HCT116 (cell line): ENCODE results near the gene HCRTR1. TPM values are rescaled to one million over a fixed set of nuclear protein-coding genes. Genes with fewer than 3 reads are reported as not detected.

ENCODE experiments used
- ATAC-seq: fragments of 200-7000 bp; cut with Tn5 transposase; 2 replicates; pipeline ENCODE4 v1.9.1; 2020; ENCODE audit warnings: mild to moderate bottlenecking, moderate library complexity
- BruUV-seq: library from RNA; stranded (reverse); fragments of 400-500 nt; replicated peaks from 2 replicates; lab custom pipeline; 2021; lab: Mats Ljungman, UMichigan
- CTCF ChIA-PET: fragments of 300-600 bp; sonication (Branson Sonifier 250); formaldehyde crosslinking; loops from one replicate; lab custom pipeline; 2021; ENCODE audit warnings: antibody characterized with exemption; lab: Charles Lee
- POLR2A ChIA-PET: fragments of 300-600, 350-600 bp; sonication (Branson Sonifier 250); formaldehyde crosslinking; loops from one replicate; lab custom pipeline; 2021; ENCODE audit warnings: antibody characterized with exemption; lab: Charles Lee
- RAD21 ChIA-PET, 2 experiments: fragments of 300-600 bp; sonication (Branson Sonifier 250); formaldehyde crosslinking; loops; one replicate each; lab custom pipeline; 2023; ENCODE audit warnings: low total read pairs in 2 of 2; ENCODE audit not compliant: uncharacterized antibody in 2 of 2, unreplicated experiment in 2 of 2, low non-redundant PET in 1 of 2; lab: Charles Lee
- DNase-seq: peaks from one replicate; pipeline ENCODE4 v3.0.0-alpha.2; 2010; ENCODE audit warnings: low read depth, low spot score
- H2AFZ ChIP-seq: fragments of 200-600 bp; shearing (Covaris generic), sonication (generic); 2 replicates; pipeline ENCODE4 v1.6.1; 2017; ENCODE audit warnings: low read depth, mixed run types, mixed read lengths, antibody characterized with exemption, low read length; ENCODE audit not compliant: poor library complexity, severe bottlenecking
- H3K27ac ChIP-seq: 2 replicates; pipeline ENCODE4 v1.5.1; 2012; ENCODE audit warnings: low read depth, low read length
- H3K27me3 ChIP-seq: fragments of 200-600 bp; sonication (generic); 2 replicates; pipeline ENCODE4 v1.6.1; 2016; ENCODE audit warnings: mixed run types, low read length, mixed read lengths; ENCODE audit not compliant: insufficient read depth
- H3K36me3 ChIP-seq, 2 experiments: fragments of 200-500 bp in 1 of 2; fragments of 200-600 bp in 1 of 2; sonication (Bioruptor generic) in 1 of 2; sonication (generic) in 1 of 2; 2 replicates each; pipeline versions ENCODE4 v1.5.1 to v1.6.1; 2014 to 2016; ENCODE audit warnings: low read length in 2 of 2, inconsistent platforms in 1 of 2, mixed read lengths in 1 of 2, mixed run types in 1 of 2; ENCODE audit not compliant: insufficient read depth in 2 of 2, control insufficient read depth in 1 of 2
- H3K4me1 ChIP-seq, 2 experiments: fragments of 200-600 bp in 1 of 2; sonication (generic) in 1 of 2; 2 replicates each; pipeline versions ENCODE4 v1.5.1 to v1.6.1; 2012 to 2017; ENCODE audit warnings: low read length in 2 of 2, inconsistent platforms in 1 of 2, mild to moderate bottlenecking in 1 of 2, mixed read lengths in 1 of 2, mixed run types in 1 of 2, moderate library complexity in 1 of 2; ENCODE audit not compliant: insufficient read depth in 2 of 2, control insufficient read depth in 1 of 2
- H3K4me2 ChIP-seq: fragments of 200-600 bp; sonication (generic); 2 replicates; pipeline ENCODE4 v1.6.1; 2017; ENCODE audit warnings: mixed run types, low read length, mixed read lengths
- H3K4me3 ChIP-seq, 2 experiments: fragments of 200-600 bp in 1 of 2; sonication (generic) in 1 of 2; replicated peaks in 1 of 2; 2 replicates each; pipeline ENCODE4 v1.5.1; 2011 to 2016; ENCODE audit warnings: low read length in 2 of 2, control low read depth in 1 of 2, low read depth in 1 of 2, mild to moderate bottlenecking in 1 of 2, mixed read lengths in 1 of 2, mixed run types in 1 of 2
- H3K79me2 ChIP-seq: fragments of 200-600 bp; sonication (generic); 2 replicates; pipeline ENCODE4 v1.6.1; 2017; ENCODE audit warnings: mild to moderate bottlenecking, mixed run types, low read length, moderate library complexity, mixed read lengths; ENCODE audit not compliant: insufficient read depth
- H3K9ac ChIP-seq: fragments of 200-600 bp; sonication (generic); 2 replicates; pipeline ENCODE4 v1.6.1; 2016; ENCODE audit warnings: low read length, mixed read lengths
- H3K9me2 ChIP-seq: fragments of 200-600 bp; sonication (generic), shearing (Covaris generic); 2 replicates; pipeline ENCODE4 v1.6.1; 2017; ENCODE audit warnings: mixed run types, mild to moderate bottlenecking, moderate library complexity; ENCODE audit not compliant: insufficient read depth
- H3K9me3 ChIP-seq, 2 experiments: fragments of 200-500 bp in 1 of 2; fragments of 200-600 bp in 1 of 2; sonication (Bioruptor generic) in 1 of 2; sonication (generic) in 1 of 2; 2 replicates each; pipeline ENCODE4 v1.6.1; 2014 to 2017; ENCODE audit warnings: low read length in 2 of 2, mixed read lengths in 2 of 2, inconsistent platforms in 1 of 2, low read depth in 1 of 2, mild to moderate bottlenecking in 1 of 2, mixed run types in 1 of 2, moderate library complexity in 1 of 2; ENCODE audit not compliant: control insufficient read depth in 1 of 2, insufficient read depth in 1 of 2
- H4K20me1 ChIP-seq: fragments of 200-600 bp; sonication (generic), shearing (Covaris generic); 2 replicates; pipeline ENCODE4 v1.6.1; 2017; ENCODE audit warnings: mixed run types, mild to moderate bottlenecking, moderate library complexity; ENCODE audit not compliant: insufficient read depth
- EGR1 ChIP-seq: IDR thresholded peaks from 2 replicates; pipeline ENCODE4 v1.6.1; 2012; ENCODE audit warnings: low read depth
- ELF1 ChIP-seq: IDR thresholded peaks from 2 replicates; pipeline ENCODE4 v1.6.1; 2012; ENCODE audit warnings: low read depth, borderline replicate concordance
- EZH2 ChIP-seq: fragments of 200-600 bp; sonication (generic); IDR thresholded peaks from 2 replicates; pipeline ENCODE4 v1.6.1; 2017; ENCODE audit warnings: antibody characterized with exemption, mixed run types
- POLR2AphosphoS5 ChIP-seq: IDR thresholded peaks from 2 replicates; pipeline ENCODE4 v1.6.1; 2011; ENCODE audit warnings: mild to moderate bottlenecking, low read depth, low read length, moderate library complexity
- RAD21 ChIP-seq: IDR thresholded peaks from 2 replicates; pipeline ENCODE4 v1.6.1; 2012; ENCODE audit warnings: low read depth, mild to moderate bottlenecking
- SIN3A ChIP-seq: IDR thresholded peaks from 2 replicates; pipeline ENCODE4 v1.6.1; 2012; ENCODE audit warnings: low read depth
- SP1 ChIP-seq: IDR thresholded peaks from 2 replicates; pipeline ENCODE4 v1.6.1; 2012; ENCODE audit warnings: low read depth
- TCF7L2 ChIP-seq: IDR thresholded peaks from 2 replicates; pipeline ENCODE4 v1.7.0; 2011; ENCODE audit warnings: borderline replicate concordance, inconsistent platforms; ENCODE audit not compliant: insufficient read depth, insufficient read length; ENCODE audit errors: extremely low read depth
- YY1 ChIP-seq: IDR thresholded peaks from 2 replicates; pipeline ENCODE4 v1.6.1; 2011; ENCODE audit warnings: low read length, low read depth, moderate library complexity, mild to moderate bottlenecking; ENCODE audit not compliant: insufficient replicate concordance; ENCODE audit errors: extremely low read depth
- ZNF274 ChIP-seq: fragments of 200-500 bp; sonication (Bioruptor generic); IDR thresholded peaks from 2 replicates; pipeline ENCODE4 v1.6.1; 2014; ENCODE audit warnings: mild to moderate bottlenecking, low read depth, low read length, inconsistent platforms
- intact Hi-C: fragments of 100-400 bp; cut with micrococcal nuclease; formaldehyde crosslinking; loops from 2 replicates; pipeline ENCODE4 v1.10.0; 2022
- total RNA-seq: library from RNA; stranded (reverse); gene quantifications from one replicate; pipeline ENCODE4 v1.2.1, GENCODE V29; 2021; ENCODE audit not compliant: unreplicated experiment
- TF ChIP-seq, protein P1 (sequence below), 3 experiments: fragments of 200-600 bp in 1 of 3; sonication (generic) in 1 of 3; IDR thresholded peaks in 2 of 3; conservative IDR thresholded peaks in 1 of 3; 2 replicates each; pipeline ENCODE4 v1.5.1; 2012 to 2017; ENCODE audit warnings: low read depth in 2 of 3, low read length in 2 of 3, antibody characterized with exemption in 1 of 3, borderline replicate concordance in 1 of 3, control low read depth in 1 of 3, mild to moderate bottlenecking in 1 of 3, mixed read lengths in 1 of 3, mixed run types in 1 of 3, moderate library complexity in 1 of 3; ENCODE audit not compliant: insufficient read depth in 1 of 3

The HCRTR1 gene
- total RNA-seq, 1 experiment from 2014 or later: not detected

DNA sequence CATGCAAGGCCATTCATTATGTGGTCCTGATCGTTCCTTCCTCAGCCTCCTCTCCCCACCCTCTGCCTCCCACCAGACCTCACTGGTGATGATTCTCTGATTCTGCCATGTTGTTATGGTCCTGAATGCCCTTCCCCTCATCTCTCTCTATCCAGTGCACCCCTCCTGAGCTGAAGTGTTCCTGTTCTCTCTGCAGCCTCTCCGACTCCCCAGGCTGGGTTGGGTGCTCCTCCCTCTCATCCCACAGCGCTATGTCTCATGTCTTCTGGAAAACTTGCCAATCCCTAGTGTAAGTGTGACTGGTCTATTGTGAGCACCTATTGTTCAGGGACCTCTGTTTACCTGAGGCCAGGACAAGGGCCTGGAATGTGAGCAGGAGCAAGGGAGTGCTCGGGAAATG lies 38.3 kb downstream of the HCRTR1 start:
- POLR2A ChIA-PET: no interaction called here
- H3K9ac ChIP-seq: no peak overlapping the region
- H3K9me3 ChIP-seq: no peaks in the 10 kb centered on the region
- BruUV-seq: no TSS peak
- H3K9me2 ChIP-seq: no peaks in the 10 kb centered on the region
- no peaks in the 10 kb centered on the region for H4K20me1 ChIP-seq
- TF ChIP-seq EZH2: no peak
- no peak for TF ChIP-seq POLR2AphosphoS5
- no peak for TF ChIP-seq TCF7L2
- no peak for TF ChIP-seq RAD21
- TF ChIP-seq ELF1: no peak
- TF ChIP-seq YY1: no peak
- no peak for TF ChIP-seq SIN3A
- TF ChIP-seq ZNF274: no peak
- TF ChIP-seq, protein P1, sequence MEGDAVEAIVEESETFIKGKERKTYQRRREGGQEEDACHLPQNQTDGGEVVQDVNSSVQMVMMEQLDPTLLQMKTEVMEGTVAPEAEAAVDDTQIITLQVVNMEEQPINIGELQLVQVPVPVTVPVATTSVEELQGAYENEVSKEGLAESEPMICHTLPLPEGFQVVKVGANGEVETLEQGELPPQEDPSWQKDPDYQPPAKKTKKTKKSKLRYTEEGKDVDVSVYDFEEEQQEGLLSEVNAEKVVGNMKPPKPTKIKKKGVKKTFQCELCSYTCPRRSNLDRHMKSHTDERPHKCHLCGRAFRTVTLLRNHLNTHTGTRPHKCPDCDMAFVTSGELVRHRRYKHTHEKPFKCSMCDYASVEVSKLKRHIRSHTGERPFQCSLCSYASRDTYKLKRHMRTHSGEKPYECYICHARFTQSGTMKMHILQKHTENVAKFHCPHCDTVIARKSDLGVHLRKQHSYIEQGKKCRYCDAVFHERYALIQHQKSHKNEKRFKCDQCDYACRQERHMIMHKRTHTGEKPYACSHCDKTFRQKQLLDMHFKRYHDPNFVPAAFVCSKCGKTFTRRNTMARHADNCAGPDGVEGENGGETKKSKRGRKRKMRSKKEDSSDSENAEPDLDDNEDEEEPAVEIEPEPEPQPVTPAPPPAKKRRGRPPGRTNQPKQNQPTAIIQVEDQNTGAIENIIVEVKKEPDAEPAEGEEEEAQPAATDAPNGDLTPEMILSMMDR (IDR thresholded peaks at IDR 0.05 in 2 of 3, conservative IDR thresholded peaks at IDR 0.05 in 1 of 3; ENCODE audit: borderline replicate concordance in 1 of 3, insufficient read depth in 1 of 3, low read depth in 2 of 3, low read length in 2 of 3): no peak
- no peak for TF ChIP-seq EGR1
- no peak for TF ChIP-seq SP1
- no peaks in the 10 kb centered on the region for H3K36me3 ChIP-seq
- ATAC-seq (no peak), DNase-seq (no peak)
- no peak overlapping the region for H3K4me2 ChIP-seq
- intact Hi-C loops: no loop called here
- H3K27me3 ChIP-seq: no peaks in the 10 kb centered on the region
- no peaks in the 10 kb centered on the region for H3K4me1 ChIP-seq
- RAD21 ChIA-PET: no interaction called here
- no peak overlapping the region for H3K4me3 ChIP-seq
- CTCF ChIA-PET: no interaction called here
- no peak overlapping the region for H3K27ac ChIP-seq
- H2AFZ ChIP-seq: no peak overlapping the region
- no peaks in the 10 kb centered on the region for H3K79me2 ChIP-seq
